Kasumi-1 (cell line): ENCODE results near the gene PLXNA4.

Source experiments
- DNase-seq, 2 experiments: peaks; one replicate each; lab custom pipeline; 2025; lab: John Stamatoyannopoulos, UW

Gene PLXNA4

GRCh38 chr7:132436121-132436520 is 140.1 kb downstream of the PLXNA4 start:
- DNase-seq = no peak

- DNase-seq = no peak
Observed at GRCh38 chr7:132435016-132435990, 141.0 kb downstream of the PLXNA4 start.

GRCh38 chr7:132434041-132434440 is 142.2 kb downstream of the PLXNA4 start:
- DNase-seq = no peak

DNA sequence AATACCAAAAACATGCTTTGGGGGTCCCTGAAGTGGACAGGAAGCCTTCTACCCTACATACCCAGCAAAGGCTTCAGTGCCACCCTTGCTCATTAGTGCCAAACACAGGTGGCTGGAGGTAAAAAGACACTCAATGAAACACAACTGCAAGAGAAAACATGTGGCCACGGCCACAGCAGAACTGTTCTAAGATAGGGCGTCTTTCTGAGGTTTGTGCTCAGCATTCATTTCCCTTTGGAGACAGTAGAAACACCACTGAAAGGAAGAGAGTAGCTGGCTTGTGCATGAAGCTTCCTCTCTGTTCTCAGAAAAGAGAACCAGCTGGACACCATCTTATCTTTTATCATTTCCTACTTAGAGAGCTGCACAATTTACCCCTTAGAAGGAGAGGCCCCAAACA is 143.0 kb downstream of the PLXNA4 start:
- DNase-seq = peak; percentile 85 to 89

DNA sequence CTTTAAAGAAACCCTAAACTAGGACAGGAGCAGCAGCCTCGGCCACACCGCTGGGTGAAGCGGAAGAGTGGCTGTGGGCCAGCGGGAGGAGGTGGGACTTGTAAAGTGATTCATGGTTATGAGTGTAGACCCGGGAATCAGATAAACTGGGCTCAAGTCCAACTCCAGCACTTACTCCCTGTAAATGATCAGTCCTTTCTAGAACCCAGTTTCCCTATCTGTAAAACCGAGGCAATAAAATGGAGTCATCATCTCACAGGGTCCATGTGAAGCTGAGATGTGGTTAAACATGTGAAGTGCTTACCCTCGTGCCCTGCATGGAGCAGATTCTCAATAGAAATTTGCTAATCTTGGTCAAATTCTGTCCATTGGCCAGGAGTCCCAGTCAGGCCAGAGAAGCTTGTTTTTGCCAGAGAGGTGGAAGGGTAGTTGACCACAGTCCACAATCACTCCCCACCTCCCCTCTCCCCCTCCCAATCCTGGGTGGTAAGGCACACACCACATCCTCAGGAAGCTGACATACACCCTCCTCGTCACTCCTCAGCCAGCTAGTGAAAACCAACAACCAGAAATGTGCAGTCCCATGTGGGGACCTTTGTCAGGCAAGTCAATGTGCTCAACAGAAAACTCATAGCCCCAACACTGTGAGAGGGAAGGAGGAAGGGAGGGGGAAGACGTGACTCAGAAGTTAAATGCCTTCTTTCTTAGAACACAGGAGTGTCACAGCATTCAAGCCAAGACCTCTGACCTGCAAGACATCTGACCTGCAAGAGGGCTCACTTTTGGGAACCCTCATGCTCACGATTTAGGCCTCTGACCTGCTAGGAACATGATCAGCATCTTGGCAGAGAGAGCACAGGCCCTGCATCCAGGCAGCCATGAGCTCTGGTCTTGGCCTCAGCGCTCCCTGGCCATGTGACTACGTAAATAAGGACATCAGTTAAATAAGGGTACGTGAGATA is 145.1 kb downstream of the PLXNA4 start:
- peak; percentile 92 to 94 for DNase-seq

GRCh38 chr7:132430041-132430855 is 146.0 kb downstream of the PLXNA4 start:
- no peak for DNase-seq

GRCh38 chr7:132429181-132429580 is 147.1 kb downstream of the PLXNA4 start:
- no peak for DNase-seq

DNA sequence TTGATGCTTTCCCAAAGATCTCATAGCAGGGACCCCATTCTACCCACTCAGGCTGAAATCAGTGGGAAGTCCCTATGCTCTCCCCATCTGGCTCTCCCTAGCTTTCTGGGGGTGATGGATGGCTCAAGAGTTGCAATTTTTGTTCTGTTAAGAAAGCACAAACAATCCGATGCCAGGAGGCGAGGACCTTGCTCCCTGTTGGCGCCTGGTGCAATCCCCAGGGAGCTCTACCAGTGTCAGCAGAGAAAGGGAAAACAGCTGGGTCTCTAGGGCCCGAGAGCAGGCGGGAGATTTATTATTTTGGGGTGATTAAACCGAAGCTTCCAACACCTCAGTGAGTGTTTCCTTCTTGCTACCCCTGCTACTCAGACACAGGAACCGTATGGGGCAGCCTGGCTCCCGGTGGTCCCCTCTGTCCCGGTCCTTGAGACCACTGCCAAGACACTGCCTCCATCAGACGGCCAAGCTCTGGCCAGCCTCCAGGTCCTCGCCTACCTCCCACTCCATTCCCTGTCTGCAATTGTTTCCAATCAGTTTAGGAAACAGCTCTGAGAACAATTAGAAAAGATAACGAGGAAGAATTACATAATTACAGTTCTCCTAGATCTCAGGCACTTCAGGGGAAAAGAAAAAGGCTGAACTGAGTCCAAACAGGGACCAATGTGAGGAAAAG is 147.9 kb downstream of the PLXNA4 start:
- DNase-seq = no peak

- no peak for DNase-seq
Observed at GRCh38 chr7:132425942-132426341, 150.3 kb downstream of the PLXNA4 start.

DNA sequence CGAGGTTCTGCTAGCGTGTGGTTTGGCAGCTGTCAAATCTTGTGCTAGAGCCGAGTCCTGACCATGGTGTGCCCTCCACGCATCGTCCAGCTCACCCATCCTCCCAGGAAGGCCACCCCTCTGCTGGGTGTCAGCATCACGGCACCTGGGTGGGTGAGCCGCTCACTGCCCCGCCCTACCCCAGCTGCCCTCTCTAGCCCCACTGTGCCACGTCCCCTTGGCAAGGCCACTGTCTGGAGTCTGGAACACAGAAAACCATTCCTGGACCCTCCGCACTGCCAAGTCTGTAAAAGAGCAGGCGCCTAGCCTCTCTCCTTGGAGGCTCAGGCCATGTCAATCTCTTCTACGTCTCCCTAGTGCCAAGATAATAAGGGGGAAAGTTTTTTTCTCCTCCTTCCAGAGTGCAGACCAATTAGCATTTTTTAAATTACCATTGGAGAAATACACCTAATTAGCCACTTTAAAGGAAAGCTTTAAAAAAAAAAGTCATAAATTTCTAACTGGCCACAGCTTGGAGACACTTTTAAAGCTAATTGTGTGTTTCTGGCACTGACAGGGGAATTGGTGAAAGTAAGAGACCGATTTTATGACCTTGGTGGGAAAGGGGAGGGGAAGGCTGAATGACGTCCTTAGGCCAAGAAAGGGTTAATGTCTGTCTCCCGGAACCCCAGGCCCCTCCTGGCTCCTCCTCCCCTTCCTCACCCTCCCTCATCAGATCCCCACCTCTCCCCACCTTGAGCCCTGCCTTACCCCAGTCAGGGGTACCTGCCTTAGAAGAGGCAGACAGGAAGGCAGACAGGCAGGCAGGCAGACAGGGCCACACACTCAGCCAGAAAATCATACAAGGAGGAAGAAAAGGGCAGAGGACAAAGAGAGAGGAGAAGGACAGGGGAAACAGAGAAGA is 151.2 kb downstream of the PLXNA4 start:
- DNase-seq = no peak

GRCh38 chr7:132424277-132424676 is 152.0 kb downstream of the PLXNA4 start:
- DNase-seq = no peak

DNA sequence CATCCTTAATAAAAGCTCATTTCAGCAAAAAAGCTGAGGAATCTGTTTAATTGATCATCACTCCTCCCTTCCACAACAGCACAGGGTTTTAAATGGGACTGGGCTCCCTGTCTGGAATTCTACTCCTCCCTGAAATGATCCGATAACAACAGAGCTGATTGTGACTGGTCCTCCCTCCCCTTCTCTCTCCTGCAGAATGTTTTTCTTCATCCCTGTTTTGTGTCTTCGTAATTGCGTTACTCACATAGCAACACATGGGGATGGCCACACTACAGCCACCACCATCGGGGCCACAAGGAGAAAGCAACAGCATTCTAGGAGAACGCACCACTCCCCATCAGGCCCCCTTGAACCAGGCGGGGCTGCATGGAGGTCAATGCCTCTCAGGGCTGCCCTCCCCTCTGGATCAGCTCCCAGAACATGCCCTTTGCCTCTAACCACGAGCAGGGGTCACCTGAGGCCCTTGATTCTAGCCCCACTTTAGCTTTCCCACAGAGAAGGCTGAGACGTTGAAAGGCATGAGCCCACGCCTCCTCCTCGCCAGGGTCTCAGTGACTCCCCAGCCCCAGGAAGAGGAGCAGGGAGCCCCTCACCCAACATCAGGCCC is 152.6 kb downstream of the PLXNA4 start:
- no peak for DNase-seq

DNA sequence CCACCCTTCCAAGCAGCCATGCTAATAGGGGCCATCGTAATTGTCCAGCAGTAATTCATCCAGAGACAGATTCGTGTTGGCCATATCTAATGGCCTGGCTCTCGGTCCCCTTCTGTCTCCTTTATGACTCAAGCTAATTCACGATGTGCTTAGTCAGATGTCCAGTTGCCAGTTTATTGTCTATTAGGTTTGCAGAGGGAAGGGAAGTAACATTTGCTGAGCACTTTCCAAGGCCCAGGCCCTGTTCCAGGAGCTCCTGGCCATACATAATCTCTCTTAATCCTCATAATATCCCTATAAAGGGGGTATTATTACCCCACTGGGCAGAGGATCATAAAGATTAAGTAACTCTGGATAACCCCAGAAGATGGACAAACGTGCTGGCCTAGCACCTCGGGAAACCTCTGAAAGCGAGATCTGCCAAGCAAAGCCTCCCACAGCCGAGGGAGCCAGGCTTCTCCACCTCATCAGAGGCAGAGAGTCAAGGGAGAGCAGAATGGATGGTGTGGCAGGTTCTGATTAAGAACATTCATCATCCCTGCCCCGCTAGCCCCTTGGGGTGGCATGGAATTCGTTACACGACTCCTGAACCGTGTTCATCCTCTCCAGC is 153.7 kb downstream of the PLXNA4 start:
- no peak for DNase-seq

GRCh38 chr7:132420527-132420926 is 155.7 kb downstream of the PLXNA4 start:
- no peak for DNase-seq

DNA sequence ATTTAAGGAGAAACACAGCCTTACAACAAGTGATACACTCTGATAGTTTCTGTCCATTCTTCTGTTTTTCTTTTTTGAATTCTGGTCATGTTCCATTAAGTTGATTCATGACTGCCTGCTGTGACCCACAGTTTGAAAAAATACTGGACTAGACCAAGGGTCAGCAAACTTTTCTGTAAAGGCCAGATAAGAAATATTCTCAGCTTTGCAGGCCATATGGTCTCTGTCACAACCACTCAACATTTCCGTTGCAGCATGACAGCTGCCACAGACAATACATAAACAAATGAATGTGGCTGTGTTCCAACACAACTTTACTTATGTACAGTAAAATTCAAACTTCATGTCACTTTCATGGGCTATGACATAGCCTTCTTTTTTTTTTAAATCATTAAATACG is 156.7 kb downstream of the PLXNA4 start:
- no peak for DNase-seq

DNA sequence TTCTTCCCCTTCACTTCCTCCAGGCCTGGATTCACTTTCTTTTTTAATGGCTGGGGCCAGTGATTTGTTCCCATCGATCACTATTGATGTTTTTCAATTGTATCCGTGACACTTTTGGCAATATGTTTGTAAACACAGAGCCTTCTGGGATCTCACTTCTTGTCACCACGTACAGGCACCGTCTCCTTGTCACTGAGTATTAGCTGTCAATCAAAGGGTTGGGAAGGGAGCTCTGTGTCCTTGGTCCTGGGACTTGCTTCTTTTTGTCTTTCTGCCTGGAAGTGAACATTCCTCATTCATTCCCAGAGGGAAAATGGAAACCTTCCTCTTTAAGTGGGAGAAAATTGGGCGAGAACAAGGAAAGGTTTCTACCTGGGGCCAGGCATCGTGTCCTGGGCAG is 157.4 kb downstream of the PLXNA4 start:
- no peak for DNase-seq

GRCh38 chr7:132417103-132417906 is 159.0 kb downstream of the PLXNA4 start:
- no peak for DNase-seq

DNA sequence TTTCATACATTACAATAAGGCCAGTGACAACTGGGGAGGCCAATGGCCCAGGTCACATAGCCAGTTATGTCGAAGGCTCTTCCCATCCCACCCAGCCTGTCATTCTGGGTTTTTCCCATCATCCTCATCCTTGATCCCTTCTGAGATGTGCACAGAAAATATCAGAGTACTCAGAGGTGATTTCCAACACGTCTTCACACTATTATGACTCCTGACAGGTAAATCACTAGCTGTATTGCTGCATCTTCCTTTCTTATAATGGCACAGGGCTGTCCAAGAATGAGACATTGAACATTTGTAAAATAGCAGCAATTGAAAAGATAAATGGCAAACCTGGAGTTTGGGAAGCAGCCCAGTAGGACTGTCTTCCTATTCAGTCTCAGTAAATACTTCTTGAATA is 159.9 kb downstream of the PLXNA4 start:
- no peak for DNase-seq
